GM18909 (cell line): ENCODE data around the gene PSD4.

ENCODE experiments used
- ATAC-seq: cut with Tn5 transposase; IDR thresholded peaks from one replicate; pipeline ENCODE4 v1.9.1; 2021; ENCODE audit warnings: mild to moderate bottlenecking; ENCODE audit not compliant: unreplicated experiment, poor library complexity

Gene PSD4

DNA sequence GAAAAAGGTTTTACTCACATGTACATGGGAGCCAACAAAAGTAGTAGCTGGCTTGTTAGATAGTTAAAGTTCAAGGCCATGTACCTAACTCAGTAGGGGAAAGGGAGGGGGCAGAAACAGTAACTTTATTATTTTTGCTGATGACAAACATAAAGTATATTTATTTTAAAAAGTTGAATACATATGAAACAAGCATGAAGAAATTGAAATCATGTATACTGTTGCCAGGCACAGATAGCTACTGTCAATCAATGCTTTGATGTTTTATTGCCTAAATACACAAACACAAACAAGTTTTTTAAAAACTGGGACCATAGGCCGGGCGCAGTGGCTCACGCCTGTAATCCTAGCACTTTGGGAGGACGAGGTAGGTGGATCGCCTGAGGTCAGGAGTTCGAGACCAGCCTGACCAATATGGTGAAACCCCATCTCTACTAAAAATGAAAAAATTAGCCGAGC, 7.6 kb upstream of the PSD4 start:
- no peak for ATAC-seq

DNA sequence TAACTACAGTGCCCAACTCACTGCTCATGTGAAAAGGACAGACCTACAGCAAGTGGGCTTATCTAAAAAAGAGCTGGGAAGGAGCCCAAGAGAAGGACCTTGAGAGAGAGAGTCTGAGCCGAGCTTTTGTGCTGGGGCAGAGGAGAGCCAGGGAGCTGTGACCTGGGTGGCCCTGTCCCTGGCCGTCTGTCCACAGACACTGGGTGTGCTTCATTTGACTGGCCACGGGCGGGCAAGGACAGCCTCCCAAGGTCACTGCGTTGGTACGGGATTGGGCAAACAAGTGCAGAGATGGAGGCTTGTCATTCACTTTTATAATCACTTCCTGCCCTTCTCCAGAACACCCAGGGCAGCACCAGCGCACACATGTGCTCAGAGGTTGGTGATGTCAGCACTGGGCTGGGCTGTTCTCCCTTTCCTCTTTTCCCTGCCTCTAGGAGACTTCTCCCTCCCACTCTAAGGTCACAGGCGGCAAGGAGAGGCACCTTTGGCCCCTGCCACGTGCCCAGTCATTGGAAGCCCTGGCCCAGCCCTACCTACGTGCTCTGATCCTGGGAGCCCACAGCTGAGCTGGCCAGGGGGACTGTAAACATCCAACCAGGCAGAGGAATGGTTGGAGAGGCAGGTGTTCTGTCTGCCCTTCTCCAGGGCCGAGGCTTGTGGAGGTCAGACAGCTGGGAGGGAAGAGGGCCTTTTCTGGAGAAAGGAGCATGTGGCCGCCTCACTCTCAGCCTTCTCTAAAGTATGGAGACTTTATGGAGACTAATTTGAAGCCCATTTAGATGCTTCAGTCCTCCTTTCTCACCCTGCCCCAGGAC, 6.4 kb upstream of the PSD4 start:
- ATAC-seq = no peak

DNA sequence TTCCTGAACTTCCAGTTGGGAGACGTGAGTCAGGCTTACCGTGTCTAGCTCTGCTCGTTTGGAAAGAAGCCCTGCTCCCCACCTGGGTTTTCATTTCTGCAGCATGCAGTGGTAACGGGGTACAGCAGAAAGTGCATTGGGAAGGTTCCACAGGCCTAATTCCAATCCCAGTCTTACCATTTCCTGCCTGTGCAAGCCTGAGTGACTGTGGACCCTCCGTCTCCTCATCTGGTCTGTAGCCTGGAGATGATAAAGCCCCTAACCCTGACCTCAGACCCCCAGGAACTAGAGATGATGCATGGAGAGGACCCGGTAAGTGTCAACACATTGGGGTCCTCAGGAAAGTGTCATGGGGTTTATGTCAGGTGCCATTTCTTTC, 5.8 kb upstream of the PSD4 start:
- ATAC-seq = no peak

DNA sequence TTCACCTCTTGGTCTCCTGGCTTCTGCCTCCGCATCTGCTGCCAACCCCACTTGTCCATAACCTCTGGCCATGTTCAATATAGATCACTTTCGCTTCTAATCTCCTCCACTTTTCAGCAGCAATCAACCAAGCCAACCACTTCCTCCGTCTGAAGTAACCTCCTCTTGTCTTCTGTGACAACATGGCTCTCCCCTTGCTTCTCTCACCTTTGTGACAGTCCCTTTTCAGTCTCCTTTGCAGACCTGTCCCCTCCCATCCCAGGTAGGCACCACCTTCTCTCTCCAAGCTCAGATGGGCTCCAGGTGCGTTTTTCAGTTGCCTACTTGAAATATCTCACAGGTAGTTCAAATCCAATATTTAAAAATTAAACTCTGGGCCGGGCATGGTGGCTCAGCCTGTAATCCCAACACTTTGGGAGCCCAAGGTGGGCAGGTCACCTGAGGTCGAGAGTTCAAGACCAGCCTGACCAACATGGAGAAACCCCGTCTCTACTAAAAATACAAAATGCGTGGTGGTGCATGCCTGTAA, 4.7 kb upstream of the PSD4 start:
- ATAC-seq = no peak

DNA sequence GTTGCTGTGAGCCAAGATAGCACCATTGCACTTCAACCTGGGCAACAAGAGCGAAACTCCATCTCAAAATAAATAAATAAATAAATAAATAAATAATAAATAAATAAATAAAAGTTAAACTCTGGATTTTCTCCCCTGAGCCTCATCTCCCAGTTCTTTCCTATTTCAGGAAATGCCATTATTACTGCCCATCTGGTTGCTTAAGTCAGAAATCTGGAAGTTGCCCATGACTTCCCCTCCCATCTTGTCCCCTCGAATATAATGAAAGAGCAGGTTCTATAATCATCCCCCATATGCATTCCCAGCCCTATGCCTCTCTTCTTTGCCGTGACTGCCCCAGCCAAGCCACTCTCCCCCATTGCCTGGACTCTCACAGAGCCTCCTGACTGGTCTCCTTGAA, 4.2 kb upstream of the PSD4 start:
- no peak for ATAC-seq

DNA sequence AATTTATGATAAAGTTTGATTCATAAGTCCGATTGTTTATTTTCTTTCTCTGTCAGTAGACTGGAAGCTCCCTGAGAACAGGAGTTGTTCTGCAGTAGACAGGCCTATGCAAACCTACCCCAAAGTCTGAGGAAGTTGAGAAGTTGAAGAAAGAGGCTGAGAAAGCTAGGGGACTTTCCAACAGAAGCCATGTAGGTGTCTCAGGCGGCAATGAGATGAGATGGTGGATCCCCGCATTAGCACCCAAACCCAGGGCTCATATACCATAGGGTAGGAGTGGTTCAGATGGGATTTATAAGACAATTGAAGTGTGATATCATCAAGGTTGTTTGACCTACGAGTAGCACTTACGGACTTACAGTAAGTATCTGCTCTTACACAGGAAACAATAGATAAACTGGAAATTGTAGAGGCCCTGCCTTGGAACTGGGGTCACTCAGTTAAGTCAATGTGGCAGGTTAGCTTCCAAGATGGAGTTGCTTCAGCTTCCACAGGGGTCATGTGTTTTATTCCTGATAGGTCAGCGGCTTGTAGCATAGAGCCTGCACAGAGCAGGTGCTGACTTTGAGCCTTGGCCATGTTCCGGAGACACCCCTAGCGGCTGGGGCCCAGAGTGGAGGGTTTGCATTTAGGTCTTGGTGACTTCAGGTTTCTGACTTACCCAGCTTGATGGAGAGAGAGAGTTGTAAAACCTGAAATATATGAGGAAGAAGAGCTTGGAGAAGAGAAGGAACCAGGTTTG, 2.3 kb upstream of the PSD4 start:
- no peak for ATAC-seq

DNA sequence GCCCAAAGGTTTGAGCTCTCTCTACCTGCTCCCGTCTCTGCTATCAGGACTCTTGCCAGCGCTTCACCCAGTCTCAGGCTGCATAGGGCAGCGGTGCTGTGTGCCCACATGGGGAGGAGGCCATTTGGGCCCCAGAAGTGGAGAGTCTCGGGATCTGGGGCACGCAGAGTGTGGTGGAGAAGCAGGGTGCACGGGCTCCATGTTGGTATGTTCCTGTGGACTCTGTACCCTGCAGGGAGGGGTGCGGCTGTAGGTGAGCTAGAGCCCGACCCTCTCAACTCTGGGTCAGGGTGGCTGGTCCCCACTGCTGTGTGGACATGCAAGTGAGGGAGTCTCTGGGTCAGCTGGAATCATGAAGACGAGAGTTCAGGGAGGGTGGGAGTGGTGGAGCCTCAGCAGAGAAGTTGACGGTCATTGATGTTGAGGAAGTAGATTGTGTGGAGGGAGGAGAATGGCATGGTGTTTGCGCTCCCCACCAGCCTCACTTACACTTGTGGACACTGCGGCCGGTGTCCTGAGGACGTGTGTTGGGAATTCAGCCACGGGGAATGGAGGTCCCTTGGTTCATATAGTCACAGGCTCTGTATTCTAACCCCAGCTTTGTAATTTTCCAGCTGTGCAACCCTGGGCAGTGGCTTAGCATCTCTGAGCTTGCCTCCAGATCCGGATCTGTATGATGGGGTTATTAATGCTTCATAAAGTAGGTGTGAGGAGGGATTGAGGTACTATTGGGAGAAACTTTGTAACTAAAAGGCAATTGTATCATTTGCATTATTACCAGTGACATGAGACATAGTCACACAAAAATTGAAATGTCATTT, 840 bp upstream of the PSD4 start:
- no peak for ATAC-seq

DNA sequence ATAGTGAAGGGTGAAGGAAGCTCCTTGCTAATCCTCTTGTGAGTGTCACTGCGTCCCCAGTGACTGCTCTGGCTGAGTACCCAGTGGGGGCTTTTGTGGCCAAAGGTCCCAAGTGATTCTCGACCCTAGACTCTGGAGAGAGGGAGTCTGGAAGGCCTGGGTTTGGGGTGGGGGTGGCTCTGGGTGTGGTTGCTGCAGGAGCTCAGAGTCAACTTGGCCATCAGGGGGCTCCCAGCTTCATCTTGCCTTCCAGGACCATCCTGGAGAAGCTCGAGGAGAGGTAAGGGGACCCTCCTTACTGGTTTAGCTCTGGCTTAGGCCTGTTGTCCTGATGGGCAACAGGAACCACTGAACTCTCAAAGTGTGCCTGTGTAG, 592 bp downstream of the PSD4 start:
- no peak for ATAC-seq

DNA sequence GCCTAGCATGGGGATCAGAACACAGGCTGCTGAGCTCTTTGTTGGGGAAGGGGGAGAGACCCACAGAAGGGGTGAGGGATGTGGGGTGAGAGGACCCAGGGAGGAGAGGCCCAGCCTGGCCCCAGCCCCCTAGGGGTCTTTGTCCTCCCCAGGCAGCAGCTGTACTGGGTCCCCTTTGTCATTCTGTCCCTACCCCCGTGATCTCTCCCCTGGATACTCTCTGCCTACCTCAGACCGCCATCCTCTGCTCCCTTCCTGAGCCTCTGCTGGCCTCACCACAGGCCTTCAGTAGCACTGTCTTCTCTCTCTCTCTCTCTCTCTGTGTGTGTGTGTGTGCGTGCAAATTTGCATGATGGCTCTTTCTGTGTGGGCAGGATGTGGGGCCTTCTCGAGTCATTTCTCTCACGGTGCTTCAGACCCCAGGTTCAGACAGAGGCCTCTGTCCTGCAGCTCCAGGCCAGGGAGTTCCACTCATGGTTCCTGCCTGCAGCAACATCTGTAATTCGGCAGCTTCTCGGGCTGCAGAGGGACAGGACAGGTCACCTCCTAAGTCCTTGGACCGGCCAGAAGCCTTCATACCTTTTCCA, 1.4 kb downstream of the PSD4 start:
- peak; percentile 70 for ATAC-seq

DNA sequence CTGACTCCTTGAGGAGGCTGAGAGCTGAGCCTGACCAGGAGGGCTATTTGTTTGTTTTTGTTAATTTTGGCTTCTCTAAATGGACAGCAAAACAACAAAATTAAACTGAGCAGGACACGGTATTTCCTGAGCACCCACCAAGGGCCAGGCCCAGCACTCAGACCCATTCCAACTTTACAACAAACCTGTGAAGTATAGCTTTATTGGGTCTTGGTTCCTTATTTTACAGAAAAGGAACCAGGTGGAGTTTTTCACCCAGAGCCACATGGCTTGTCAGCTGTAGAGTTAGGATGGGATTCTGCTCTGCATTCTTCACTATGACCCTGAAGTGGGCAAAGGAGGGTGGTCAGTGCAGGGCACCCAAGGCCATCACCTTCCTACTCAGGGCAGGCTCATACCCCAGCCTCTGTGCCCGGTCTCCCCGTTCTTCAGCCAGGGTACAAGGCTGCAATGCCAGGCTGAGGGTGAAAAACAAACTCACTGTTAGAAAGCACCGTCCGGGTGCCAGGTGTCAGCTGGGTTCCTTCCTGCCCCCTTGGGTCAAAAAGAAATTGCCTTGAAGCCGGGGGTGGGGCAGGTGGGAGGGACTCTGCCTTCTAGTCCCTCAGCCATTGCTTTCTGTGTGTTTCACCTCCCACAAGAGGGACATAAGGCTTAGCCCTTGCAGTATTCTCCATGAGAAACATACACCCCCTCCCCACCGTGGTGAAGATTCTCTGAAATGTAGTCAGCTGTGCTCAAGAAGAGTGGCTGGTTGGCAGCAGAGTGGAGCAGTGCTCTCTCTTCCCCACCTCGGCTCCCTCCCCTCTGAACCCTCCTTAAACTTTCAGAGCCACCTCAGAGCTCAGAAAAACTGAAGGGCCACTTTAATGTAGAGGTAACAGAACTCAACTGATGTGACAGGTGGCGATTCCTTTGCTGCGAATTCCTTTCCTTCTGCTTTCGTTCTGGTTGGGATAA, 2.2 kb downstream of the PSD4 start:
- peak; percentile 16 for ATAC-seq

DNA sequence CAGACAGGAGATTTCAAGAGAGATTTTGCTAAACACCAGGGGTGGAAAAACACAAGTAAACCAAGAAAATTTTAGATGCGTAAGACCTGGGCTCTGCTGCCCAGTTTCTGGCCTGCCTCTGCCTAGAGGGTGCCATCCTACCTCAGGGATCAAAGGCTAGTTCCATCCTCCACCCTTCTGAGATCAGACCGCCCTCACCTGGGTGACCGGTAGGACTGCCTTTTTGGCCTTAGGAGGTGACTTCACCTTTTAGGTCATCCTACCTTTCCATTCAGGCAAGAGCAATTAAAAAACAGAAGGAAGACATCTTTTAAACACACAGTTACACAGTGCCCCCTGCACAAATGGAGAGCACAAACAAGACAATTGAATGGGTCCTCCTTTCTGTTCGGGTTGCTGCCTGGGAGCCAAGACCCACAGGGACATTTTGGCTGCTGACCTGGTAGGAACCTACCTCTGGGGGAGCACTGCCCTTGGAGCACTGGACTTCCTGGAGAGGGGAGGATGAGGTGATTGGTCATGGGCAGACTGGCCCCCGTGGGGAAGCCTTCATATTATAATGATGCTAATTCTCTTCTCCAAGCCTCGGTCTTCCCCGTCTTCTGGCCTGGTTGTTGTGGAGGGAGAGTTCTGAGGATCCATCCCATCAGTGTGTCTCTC, 3.1 kb downstream of the PSD4 start:
- no peak for ATAC-seq

DNA sequence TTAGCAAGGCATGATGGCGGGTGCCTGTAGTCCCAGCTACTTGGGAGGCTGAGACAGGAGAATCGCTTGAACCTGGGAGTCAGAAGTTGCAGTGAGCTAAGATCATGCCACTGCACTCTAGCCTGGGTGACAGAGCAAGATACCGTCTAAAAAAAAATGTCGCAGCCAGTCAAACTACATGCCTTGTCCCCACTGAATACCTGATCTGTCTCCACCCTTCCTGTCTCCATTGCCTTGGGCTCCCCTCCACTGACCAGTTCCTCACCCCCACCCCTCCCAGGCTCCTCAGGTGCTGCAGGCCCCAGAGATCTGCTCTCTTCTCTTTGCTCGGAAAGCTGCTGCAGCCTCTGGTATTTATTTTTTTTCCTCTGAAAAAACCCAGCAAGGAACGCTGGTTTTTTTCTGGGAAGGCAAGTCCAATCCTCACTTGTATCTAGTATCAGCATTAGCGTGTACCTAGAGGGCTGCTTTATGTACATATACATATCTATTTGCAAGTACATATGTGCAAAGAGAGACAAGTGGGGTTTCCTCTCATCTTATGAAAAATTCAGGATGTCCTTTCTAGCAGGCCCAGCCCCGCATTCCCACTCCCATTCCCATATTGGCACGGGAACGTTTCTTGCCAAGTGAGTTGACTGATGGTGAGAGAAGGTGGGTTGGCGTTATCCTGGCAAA, 4.4 kb downstream of the PSD4 start:
- ATAC-seq = no peak

DNA sequence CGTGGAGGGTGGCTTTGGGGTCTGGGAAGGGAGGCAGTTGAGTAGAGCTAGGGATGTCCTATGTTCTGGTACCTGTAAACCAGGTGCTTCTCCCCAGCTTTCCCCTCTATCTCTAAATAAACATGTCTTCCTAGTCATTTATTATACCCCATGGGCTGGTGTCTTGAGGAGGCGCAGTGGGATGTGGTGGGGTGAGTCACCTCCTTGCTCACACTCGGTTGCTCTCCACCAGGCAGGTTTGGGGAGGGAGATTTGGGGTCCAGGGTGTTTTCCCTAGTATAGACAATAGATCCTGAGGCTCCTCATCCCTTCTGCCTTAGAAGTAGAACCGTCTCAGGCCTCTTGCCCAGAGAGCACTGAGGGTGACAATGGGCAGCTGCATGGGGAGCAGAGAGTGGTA, 5.1 kb downstream of the PSD4 start:
- ATAC-seq = no peak

DNA sequence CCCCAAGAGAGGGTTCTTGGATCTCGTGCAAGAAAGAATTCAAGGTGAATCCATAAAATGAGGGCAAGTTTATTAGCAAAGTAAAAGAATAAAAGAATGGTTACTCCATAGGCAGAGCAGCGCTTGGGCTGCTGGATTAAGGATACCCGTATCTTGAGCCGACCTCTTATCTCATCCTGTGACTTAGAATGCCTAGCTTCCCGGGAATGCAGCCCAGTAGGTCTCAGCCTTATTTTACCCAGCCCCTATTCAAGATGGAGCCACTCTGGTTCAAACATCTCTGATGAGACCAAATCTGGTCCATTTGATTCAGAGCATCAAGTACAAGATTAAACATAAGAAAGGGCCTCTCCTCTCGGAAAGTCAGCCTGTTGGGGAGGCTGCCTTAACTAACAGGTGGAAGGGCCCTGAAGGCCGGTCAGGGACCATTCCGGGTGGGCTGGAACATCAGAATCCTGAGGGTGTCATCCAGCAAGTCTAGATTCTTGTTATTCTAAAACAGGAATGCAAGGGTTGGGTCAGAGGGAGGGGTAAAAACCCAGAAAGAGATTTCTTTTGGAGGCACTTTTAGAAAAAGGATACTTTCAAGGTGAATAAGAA, 5.8 kb downstream of the PSD4 start:
- no peak for ATAC-seq

DNA sequence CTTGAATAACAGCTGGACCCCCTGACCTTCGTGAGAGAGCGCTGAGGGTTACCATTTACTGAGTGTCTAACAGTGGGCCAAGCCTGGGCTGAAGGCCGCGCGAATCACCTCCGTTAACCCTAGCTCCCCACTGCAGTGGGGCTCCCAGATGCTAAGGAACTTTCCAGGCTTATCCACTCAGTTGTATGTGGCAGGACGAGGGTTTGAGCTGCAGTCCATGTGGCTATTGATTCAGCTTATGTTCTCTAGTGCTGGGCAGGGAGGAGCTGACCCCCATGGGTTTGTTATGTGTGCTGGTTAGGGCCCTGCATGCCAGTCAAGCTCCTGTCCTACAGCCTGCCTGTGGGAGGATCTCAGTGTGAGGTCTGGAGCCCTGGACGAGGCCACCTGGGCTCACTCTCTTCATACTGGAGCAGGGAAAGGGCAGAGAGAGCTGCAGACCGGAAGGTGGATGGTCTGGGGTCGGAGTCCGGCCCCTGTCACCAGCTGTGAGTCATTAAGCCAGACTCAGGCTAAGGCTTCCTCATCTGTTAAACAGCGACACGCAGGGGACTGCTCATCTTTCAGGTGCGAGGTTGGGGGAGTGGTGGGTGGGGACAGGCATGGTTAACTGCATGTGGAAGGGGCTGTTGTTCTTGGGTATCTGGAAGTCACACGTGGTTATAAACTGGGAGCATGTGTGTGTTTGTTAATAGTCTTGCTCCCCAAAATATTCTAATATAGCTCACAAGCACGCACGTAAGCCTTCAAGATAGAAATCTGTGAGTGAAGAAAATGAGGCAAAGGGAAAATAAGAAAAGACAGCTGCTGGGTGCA, 6.6 kb downstream of the PSD4 start:
- ATAC-seq = no peak

DNA sequence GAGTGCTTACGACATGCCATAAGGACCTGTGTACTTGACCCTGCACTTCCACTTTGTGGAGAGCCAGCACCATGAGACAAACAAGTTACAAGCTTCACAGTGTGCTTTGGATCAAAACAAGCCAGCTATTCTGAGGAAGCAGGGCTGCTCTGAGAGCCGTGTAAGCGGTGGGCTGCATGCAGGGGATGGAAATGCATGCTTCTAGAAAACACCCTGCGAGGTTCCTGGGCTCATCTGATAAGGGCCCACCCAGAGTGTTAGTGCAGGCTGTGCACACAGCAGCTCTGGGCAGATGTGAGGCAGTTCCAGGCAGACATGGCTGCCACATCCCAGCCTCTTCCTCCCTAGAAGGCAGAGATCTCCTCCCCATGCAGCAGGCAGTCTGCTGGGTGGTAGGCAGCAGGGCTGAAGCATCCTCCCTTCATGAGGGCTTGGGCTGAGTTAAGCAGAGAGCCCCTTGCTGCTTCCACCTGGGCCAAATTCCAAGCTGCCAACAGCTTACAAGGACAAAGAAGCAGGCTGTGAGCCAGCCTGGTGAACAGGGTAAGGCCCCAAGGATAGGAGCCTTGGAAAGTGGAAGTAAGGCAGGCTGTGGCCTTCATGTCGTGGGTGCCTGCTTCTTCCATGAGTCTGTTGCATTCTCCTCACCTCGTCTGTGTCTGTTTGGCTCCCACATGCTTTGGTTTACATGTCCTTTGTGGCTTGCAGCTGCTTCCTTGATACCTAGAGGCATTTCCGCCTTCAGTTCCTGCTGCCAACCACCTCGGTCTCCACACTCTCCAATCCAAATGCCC, 7.7 kb downstream of the PSD4 start:
- ATAC-seq = no peak
